ENCODE results near the gene TEDC1.
"Not testable (repeated sequence)": the region's sequence is repeated elsewhere in the genome, so short reads cannot be mapped to it uniquely, and the experiment has no call there.

TEDC1 gene

GRCh38 chr14:105536691-105537579 is 45.9 kb downstream of the TEDC1 start:
- H3K36me3 ChIP-seq (ENCODE audit: insufficient read depth, low read length): no peaks in the 10 kb centered on the region

GRCh38 chr14:105537580-105538474 is 46.8 kb downstream of the TEDC1 start:
- Histone ChIP-seq H3K4me2 (ENCODE audit: low read length) (no peak overlapping the region), H3K4me1 (ENCODE audit: control insufficient read depth, insufficient read depth, low read length) (peaks cover 2% of the 10 kb centered on the region), H3K9me3 (replicated peaks; ENCODE audit: low read length) (no peaks in the 10 kb centered on the region), H3K36me3 (ENCODE audit: insufficient read depth, low read length) (no peaks in the 10 kb centered on the region), H3K9ac (ENCODE audit: low read depth, low read length) (no peak overlapping the region), H3K4me3 (ENCODE audit: low read length) (no peak overlapping the region), H3K27me3 (ENCODE audit: control insufficient read depth, insufficient read depth, low read length) (peaks cover 48% of the 10 kb centered on the region)

More at GRCh38 chr14:105536691-105537579, 45.9 kb downstream of the TEDC1 start:
- Histone ChIP-seq H3K4me1 (ENCODE audit: control insufficient read depth, insufficient read depth, low read length) (peaks cover 2% of the 10 kb centered on the region), H3K27me3 (ENCODE audit: control insufficient read depth, insufficient read depth, low read length) (peaks cover 50% of the 10 kb centered on the region), H3K9ac (ENCODE audit: low read depth, low read length) (no peak overlapping the region), H3K4me2 (ENCODE audit: low read length) (no peak overlapping the region), H3K9me3 (replicated peaks; ENCODE audit: low read length) (no peaks in the 10 kb centered on the region), H3K4me3 (ENCODE audit: low read length) (no peak overlapping the region)

GRCh38 chr14:105538481-105539049 is 47.5 kb downstream of the TEDC1 start:
- H3K9me3 ChIP-seq (replicated peaks; ENCODE audit: low read length): no peaks in the 10 kb centered on the region
- H3K9ac ChIP-seq (ENCODE audit: low read depth, low read length): no peak overlapping the region
- peaks cover 2% of the 10 kb centered on the region for H3K4me1 ChIP-seq (ENCODE audit: control insufficient read depth, insufficient read depth, low read length)
- H3K27me3 ChIP-seq (ENCODE audit: control insufficient read depth, insufficient read depth, low read length): peaks cover 41% of the 10 kb centered on the region
- no peaks in the 10 kb centered on the region for H3K36me3 ChIP-seq (ENCODE audit: insufficient read depth, low read length)
- H3K4me3 ChIP-seq (ENCODE audit: low read length): no peak overlapping the region
- H3K4me2 ChIP-seq (ENCODE audit: low read length): no peak overlapping the region

- H3K4me3 ChIP-seq (ENCODE audit: low read length): no peak overlapping the region
- H3K9ac ChIP-seq (ENCODE audit: low read depth, low read length): no peak overlapping the region
- H3K9me3 ChIP-seq (replicated peaks; ENCODE audit: low read length): no peaks in the 10 kb centered on the region
- H3K4me2 ChIP-seq (ENCODE audit: low read length): no peak overlapping the region
- H3K36me3 ChIP-seq (ENCODE audit: insufficient read depth, low read length): no peaks in the 10 kb centered on the region
- peaks cover 28% of the 10 kb centered on the region for H3K27me3 ChIP-seq (ENCODE audit: control insufficient read depth, insufficient read depth, low read length)
- H3K4me1 ChIP-seq (ENCODE audit: control insufficient read depth, insufficient read depth, low read length): peaks cover 2% of the 10 kb centered on the region
These were observed 49.8 kb downstream of the TEDC1 start for GRCh38 chr14:105540811-105541210.

GRCh38 chr14:105541218-105541875 is 50.3 kb downstream of the TEDC1 start:
- H3K4me1 ChIP-seq (ENCODE audit: control insufficient read depth, insufficient read depth, low read length): peaks cover 2% of the 10 kb centered on the region
- no peaks in the 10 kb centered on the region for H3K9me3 ChIP-seq (replicated peaks; ENCODE audit: low read length)
- peaks cover 25% of the 10 kb centered on the region for H3K27me3 ChIP-seq (ENCODE audit: control insufficient read depth, insufficient read depth, low read length)
- H3K4me3 ChIP-seq (ENCODE audit: low read length): no peak overlapping the region
- no peak overlapping the region for H3K4me2 ChIP-seq (ENCODE audit: low read length)
- H3K36me3 ChIP-seq (ENCODE audit: insufficient read depth, low read length): no peaks in the 10 kb centered on the region
- H3K9ac ChIP-seq (ENCODE audit: low read depth, low read length): no peak overlapping the region

- not testable (repeated sequence) for H3K4me2 ChIP-seq (ENCODE audit: low read length); H3K36me3 ChIP-seq (ENCODE audit: insufficient read depth, low read length); H3K9me3 ChIP-seq (replicated peaks; ENCODE audit: low read length); H3K4me1 ChIP-seq (ENCODE audit: control insufficient read depth, insufficient read depth, low read length); H3K9ac ChIP-seq (ENCODE audit: low read depth, low read length); H3K4me3 ChIP-seq (ENCODE audit: low read length); H3K27me3 ChIP-seq (ENCODE audit: control insufficient read depth, insufficient read depth, low read length)
These were observed 54.6 kb downstream of the TEDC1 start for GRCh38 chr14:105545676-105546075.

GRCh38 chr14:105546410-105546809 is 55.4 kb downstream of the TEDC1 start:
- H3K36me3 ChIP-seq (ENCODE audit: insufficient read depth, low read length); H3K4me1 ChIP-seq (ENCODE audit: control insufficient read depth, insufficient read depth, low read length): not testable (repeated sequence)

GRCh38 chr14:105547072-105547471 is 56.0 kb downstream of the TEDC1 start:
- not testable (repeated sequence) for H3K4me2 ChIP-seq (ENCODE audit: low read length); H3K4me3 ChIP-seq (ENCODE audit: low read length); H3K36me3 ChIP-seq (ENCODE audit: insufficient read depth, low read length); H3K4me1 ChIP-seq (ENCODE audit: control insufficient read depth, insufficient read depth, low read length); H3K9me3 ChIP-seq (replicated peaks; ENCODE audit: low read length); H3K9ac ChIP-seq (ENCODE audit: low read depth, low read length)
- H3K27me3 ChIP-seq (ENCODE audit: control insufficient read depth, insufficient read depth, low read length): peaks cover 11% of the 10 kb centered on the region

More at GRCh38 chr14:105546410-105546809, 55.4 kb downstream of the TEDC1 start:
- H3K4me3 ChIP-seq (ENCODE audit: low read length); H3K9ac ChIP-seq (ENCODE audit: low read depth, low read length); H3K4me2 ChIP-seq (ENCODE audit: low read length); H3K9me3 ChIP-seq (replicated peaks; ENCODE audit: low read length); H3K27me3 ChIP-seq (ENCODE audit: control insufficient read depth, insufficient read depth, low read length): not testable (repeated sequence)

GRCh38 chr14:105547741-105548169 is 56.7 kb downstream of the TEDC1 start:
- H3K36me3 ChIP-seq (ENCODE audit: insufficient read depth, low read length): no peaks in the 10 kb centered on the region
- no peak overlapping the region for H3K9ac ChIP-seq (ENCODE audit: low read depth, low read length)
- peaks cover 11% of the 10 kb centered on the region for H3K27me3 ChIP-seq (ENCODE audit: control insufficient read depth, insufficient read depth, low read length)
- no peak overlapping the region for H3K4me2 ChIP-seq (ENCODE audit: low read length)
- no peaks in the 10 kb centered on the region for H3K4me1 ChIP-seq (ENCODE audit: control insufficient read depth, insufficient read depth, low read length)
- no peaks in the 10 kb centered on the region for H3K9me3 ChIP-seq (replicated peaks; ENCODE audit: low read length)
- H3K4me3 ChIP-seq (ENCODE audit: low read length): no peak overlapping the region
